Right ventricle myocardium inferior (tissue), 1 donor: ENCODE measurements around the gene PDK2. TPM values are rescaled to one million over a fixed set of nuclear protein-coding genes. Genes with fewer than 3 reads are reported as not detected.

Experiments used
- ATAC-seq: fragments of 200-7000 bp; cut with Tn5 transposase; one replicate; pipeline ENCODE4 v1.9.1; 2020; ENCODE audit warnings: mild to moderate bottlenecking, moderate library complexity
- DNase-seq: peaks from one replicate; pipeline ENCODE4 v3.0.0; 2021; ENCODE audit errors: missing footprints
- intact Hi-C: fragments of 100-400 bp; cut with DNase I; formaldehyde crosslinking; loops from one replicate; pipeline ENCODE4 v1.11.0; 2022
- total RNA-seq: library from RNA; stranded (reverse); fragmentation: NEBNext Ultra II Directional; extraction: Animal tissue kit (Norgen Biotek cat#: 25700); gene quantifications from one replicate; pipeline ENCODE4 v1.2.1, GENCODE V29; 2021
- donor health status: DM: no; HTN: yes; CAD: no; lungs with severe emphysema.

Gene PDK2
- total RNA-seq, 1 donor from 2014 or later: 260 TPM

DNA sequence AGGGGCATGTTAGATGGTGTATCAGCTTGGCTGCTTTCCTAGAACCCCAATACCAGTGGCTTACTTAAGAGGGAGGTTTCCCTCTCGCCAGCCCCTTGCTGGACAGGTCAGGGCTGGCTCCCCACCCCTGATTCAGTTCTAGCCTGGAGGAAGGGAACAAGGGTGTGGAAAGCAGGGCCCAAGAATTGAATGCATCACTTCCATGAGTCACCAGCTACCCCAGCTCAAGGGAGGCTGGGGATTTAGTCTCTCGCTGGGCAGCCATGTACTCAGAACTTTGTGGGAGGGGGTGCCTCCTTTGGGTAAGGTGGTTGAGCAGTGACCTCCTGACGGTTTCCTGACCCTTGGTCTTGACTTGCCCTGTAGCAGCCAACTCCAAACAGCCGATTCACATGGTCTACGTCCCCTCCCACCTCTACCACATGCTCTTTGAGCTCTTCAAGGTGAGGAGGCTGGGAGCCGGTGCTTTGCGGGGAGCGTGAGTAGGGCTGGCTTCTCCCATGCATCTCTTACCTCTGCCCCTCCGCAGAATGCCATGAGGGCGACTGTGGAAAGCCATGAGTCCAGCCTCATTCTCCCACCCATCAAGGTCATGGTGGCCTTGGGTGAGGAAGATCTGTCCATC, 12.8 kb downstream of the PDK2 start:
- ATAC-seq (no peak), DNase-seq (peak; percentile 33)
- intact Hi-C loops: no loop called here

GRCh38 chr17:50108556-50108955, 13.4 kb downstream of the PDK2 start:
- ATAC-seq (no peak), DNase-seq (peak; percentile 18)
- intact Hi-C loops: no loop called here

GRCh38 chr17:50109207-50109606, 14.1 kb downstream of the PDK2 start:
- intact Hi-C loops: no loop called here
- ATAC-seq (no peak), DNase-seq (peak; percentile 49)

- ATAC-seq (no peak), DNase-seq (peak; percentile 70)
- intact Hi-C loops: loop anchor here (5.0 kb wide), 1 partner anchor 43 kb away; the partner anchor contains the start of gene PPP1R9B
These were observed 14.6 kb downstream of the PDK2 start for GRCh38 chr17:50109785-50110184.

DNA sequence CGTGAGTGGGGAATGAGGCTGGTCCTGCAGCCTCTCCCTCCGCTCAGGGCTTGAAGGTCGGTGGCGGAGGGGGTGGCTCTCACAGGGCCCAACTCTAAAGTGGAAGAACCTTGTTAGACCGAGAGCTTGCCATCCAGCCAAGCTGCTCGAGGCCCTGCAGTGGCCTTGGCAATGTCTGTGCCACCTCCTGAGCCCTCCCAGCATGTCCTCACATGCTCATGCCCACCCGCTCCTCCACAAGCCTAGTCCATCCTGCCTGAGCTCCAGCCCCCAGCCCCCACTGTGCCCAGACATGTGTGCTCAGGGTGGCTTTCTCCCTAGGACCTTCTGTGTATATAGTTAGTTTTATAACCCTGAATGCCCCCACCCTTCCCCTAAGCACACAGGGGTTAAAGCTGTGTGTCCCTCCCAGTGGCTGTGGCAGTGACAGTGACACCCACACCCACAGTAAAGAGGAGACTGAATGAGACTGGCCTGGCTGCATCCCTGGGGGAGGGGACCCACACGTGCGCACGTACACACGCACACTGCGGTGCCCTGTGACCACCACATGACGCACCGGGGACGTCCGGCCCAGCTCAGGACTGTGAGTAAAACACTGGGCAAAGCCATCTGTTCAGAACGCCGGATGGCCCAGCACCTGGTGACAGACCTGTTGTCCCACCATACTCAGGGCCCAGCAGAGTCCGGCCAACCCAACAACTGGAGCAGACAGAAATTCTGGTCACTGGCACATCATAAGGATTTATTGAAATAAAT, 15.6 kb downstream of the PDK2 start:
- intact Hi-C loops: loop anchor here (5.0 kb wide), 1 partner anchor 42 kb away; the partner anchor contains the start of gene PPP1R9B
- DNase-seq (peak; percentile 78), ATAC-seq (peak; percentile 51)

- ATAC-seq: peak; percentile 78
- intact Hi-C loops: loop anchor here (5.0 kb wide), 1 partner anchor 40 kb away; the partner anchor contains the start of gene PPP1R9B
- peak; percentile 85 for DNase-seq
These were observed 16.8 kb downstream of the PDK2 start for GRCh38 chr17:50111673-50112655.

DNA sequence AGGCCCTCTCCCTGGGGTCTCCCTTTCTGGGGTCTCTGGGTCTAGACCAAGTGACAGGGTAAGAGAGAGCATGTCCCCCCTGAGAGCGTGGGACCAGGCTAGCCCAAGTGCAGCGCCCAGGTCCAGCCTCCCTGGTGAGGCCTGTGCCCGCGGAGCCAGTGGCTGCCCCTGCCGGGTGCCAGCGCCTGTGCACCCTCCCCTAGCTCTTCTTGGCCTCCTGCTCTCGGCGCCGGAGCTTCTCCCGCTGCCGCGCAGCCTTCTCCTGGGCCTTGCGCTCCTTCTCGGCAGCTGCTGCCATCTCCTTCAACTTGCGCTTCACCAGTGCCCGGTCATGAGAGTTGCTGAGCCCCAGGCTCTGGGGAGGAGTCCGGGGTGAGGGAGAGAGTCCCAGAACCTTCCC, 17.5 kb downstream of the PDK2 start:
- no peak for DNase-seq
- ATAC-seq: peak; percentile 12
- intact Hi-C loops: loop anchor here (5.0 kb wide), 1 partner anchor 40 kb away; the partner anchor contains the start of gene PPP1R9B

DNA sequence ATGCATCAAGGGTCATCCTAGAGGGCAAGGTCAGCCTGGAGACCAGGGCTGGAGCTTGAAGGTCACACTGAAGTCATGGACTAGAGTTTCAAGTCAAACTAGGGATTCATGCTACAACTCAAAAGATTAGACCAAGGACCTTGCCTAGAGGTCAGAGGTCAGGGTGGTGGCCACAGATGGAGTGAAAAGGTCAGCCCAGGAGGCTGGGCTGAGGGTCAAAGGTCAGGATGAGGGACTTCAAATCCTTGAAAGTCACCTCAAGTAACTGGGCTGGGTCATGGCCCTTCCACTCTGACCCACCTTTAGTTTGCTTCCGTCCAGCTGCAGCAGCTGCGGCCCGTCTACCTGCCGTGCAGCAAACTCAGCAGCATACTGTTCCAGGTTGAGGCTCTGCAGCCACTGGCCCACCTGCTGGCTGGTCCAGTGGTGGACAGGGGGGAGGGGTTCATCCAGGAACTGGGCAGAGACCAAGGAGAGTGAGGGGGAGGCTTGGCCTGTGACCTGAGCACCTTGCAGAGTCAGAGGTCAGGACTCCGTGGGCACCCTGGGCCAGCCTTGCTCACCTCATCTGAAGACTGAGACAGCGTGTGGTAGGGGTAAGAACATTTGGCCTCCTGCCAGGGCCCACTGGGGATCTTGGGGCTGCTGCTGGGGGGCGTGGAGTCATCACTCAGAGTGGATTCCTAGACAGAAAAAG, 18.6 kb downstream of the PDK2 start:
- intact Hi-C loops: loop anchor here (5.0 kb wide), 1 partner anchor 39 kb away; the partner anchor contains the start of gene PPP1R9B
- DNase-seq: peak; percentile 70
- no peak for ATAC-seq

GRCh38 chr17:50114401-50114800, 19.2 kb downstream of the PDK2 start:
- ATAC-seq (no peak), DNase-seq (peak; percentile 37)
- intact Hi-C loops: loop anchor here (5.0 kb wide), 1 partner anchor 38 kb away; the partner anchor contains the start of gene PPP1R9B

DNA sequence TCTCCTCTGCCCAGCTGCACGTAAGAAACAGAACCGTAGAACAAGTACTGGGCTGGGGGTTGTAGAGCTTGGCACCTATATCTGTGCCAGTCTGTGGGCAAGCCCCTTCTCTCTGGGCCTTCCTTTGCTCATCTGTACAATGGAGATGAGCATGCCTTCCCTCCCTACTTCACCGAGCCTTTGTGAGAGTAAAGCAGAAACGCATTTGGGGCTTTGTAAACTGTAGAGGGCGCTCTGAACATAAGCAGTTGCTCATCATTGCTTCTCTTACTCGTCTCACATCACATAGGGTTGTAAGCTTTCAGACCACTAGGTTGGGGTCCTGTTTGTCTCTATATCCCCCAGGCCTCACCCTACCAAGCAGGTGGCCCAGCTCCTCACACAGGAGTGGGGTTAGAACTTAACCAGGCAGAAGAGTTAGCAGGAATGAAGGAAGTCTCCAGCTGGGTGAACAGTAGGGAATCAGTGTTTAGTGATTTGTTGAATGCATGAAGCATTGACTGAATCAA, 19.8 kb downstream of the PDK2 start:
- no peak for DNase-seq
- ATAC-seq: no peak
- intact Hi-C loops: loop anchor here (5.0 kb wide), 2 partner anchors 37 to 47 kb away; partner anchors contain the start of gene PPP1R9B

- ATAC-seq (no peak), DNase-seq (peak; percentile 45)
- intact Hi-C loops: loop anchor here (5.0 kb wide), 1 partner anchor 47 kb away; no protein-coding TSS in a partner anchor
These were observed 20.6 kb downstream of the PDK2 start for GRCh38 chr17:50115756-50116155.

DNA sequence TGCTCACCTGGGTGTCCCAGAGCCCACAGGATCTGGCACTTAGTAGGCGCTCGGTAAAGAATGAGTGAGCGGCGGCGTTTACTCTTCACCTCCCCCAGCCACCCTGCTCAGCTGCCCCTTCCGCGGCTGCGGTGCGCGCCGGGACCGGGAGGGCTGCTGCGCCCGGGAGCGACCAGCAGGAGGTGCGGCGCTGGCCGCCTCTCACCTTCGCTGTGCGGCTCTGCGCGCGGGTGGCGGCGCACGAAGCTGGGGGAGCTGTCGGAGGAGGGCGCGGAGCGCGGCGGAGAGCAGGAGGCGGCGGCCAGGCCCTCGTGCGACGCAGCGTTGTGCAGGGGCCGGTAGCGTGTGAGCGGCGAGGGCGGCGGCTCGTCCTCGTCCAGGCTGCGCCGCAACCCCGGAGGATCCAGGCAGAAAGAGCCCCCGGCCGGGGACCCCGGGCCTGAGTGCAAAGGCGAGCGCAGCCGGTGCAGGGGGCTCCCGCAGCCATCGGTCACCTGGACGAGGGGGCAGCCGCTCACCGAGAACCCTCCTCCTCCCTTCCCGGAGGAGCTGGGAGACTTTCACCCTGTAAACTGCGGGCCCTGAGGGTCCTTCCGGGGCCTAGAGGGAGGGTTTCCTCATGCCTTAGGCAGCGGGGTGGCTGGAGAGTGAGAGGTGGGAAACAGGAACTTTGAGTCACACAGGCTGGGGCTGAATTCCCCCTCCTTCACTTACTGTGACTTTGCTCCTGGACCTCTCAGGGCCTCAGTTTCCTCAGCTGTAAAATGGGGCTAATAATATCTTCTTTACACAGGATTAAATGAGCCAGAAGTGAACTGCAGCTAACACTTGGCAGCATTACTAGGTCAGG, 22.3 kb downstream of the PDK2 start:
- ATAC-seq (peak; percentile 60), DNase-seq (peak; percentile 67)
- intact Hi-C loops: loop anchor here (5.0 kb wide), 1 partner anchor 45 kb away; no protein-coding TSS in a partner anchor

DNA sequence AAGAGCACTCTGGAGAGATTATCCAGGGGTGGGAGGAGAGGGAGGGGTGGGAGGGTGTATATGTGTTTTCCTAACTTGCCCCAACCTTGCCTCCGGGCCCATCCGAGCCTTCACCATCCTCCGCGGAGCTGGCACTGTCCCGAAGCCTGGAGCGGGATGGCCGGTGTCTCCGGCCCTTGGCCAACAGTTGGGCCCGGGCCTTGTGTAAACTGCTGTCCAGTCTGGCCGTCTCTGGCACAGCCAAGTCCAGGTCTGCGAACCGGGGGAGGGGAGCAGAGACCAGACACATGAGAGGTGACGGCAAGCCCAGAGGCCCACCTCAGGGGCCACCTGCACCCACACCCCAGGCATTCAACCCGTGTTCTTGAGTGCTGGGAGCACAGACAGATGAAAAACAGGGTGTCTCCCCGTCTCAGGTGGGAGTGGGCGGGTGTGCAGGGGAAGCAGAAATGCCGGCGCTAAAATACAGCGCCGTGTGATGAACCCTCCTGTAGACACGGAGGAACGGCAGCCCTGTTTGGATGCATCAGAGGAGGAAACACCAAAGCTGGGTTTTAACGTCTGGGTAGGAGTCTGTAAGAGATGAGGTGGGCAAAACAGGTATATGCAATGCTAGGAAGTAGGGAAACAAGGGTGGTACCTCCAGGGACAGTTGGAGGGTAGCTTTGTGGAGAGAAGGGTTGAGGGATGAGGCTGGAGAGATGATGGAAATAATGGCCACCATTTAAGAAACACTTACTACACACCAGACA, 23.1 kb downstream of the PDK2 start:
- DNase-seq: peak; percentile 68
- ATAC-seq: no peak
- intact Hi-C loops: loop anchor here (5.0 kb wide), 1 partner anchor 44 kb away; no protein-coding TSS in a partner anchor

GRCh38 chr17:50118828-50119218, 23.7 kb downstream of the PDK2 start:
- ATAC-seq (no peak), DNase-seq (peak; percentile 45)
- intact Hi-C loops: loop anchor here (5.0 kb wide), 1 partner anchor 43 kb away; no protein-coding TSS in a partner anchor

DNA sequence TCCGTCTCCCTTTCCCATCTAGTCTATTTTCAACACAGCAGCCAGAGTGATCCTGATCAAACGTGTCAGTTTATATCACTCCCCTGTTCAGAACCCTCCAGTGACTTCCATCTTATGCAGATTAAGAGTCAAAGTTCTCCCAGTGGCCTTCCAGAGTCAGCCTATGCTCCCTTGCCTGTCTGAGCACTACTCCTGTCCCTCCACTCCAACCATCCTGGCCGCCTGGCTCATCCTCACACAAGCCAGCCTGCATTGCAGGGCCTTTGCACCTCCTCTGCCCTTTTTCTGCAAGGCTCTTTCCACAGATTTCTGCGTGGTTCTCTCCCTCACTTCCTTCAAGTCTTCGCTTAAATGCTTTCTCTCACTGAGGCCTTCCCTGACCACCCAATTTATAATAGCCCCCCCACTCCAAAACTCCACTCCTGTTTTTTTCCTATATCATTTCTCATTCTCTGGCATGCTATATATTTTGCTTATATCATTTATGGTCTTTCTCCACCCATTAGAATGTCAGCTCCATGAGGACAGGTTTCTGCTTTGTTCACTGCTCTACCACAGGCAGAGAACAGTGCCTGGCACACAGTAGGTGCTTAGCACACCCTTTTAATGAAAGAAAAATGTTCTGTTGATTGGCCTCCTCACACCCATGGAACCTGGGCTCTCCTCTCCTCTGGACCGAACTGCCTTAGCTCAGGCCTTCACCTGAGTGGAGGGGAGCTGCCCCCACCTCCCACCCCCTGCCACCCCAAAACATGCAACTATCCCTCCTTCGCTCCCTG, 25.5 kb downstream of the PDK2 start:
- peak; percentile 17 for DNase-seq
- intact Hi-C loops: no loop called here
- no peak for ATAC-seq
